Nephron progenitor cell (in vitro differentiated cells): ENCODE measurements around the gene EML5.

Experiments
- DNase-seq: peaks from one replicate; pipeline ENCODE4 v3.0.0; 2021
- H3K27ac Mint-ChIP-seq: 2 replicates; pipeline ENCODE4 v1.8.0; 2021; ENCODE audit warnings: mild to moderate bottlenecking, moderate library complexity, mixed read lengths
- H3K27me3 Mint-ChIP-seq: 2 replicates; pipeline ENCODE4 v1.8.0; 2021; ENCODE audit warnings: mild to moderate bottlenecking, low read depth, mixed read lengths; ENCODE audit not compliant: poor library complexity
- H3K36me3 Mint-ChIP-seq: 2 replicates; pipeline ENCODE4 v1.8.0; 2021; ENCODE audit warnings: low read depth, mixed read lengths
- H3K4me1 Mint-ChIP-seq: 2 replicates; pipeline ENCODE4 v1.8.0; 2021; ENCODE audit warnings: mixed read lengths
- H3K4me3 Mint-ChIP-seq: 2 replicates; pipeline ENCODE4 v1.8.0; 2021; ENCODE audit warnings: mild to moderate bottlenecking, moderate library complexity, mixed read lengths
- H3K9me3 Mint-ChIP-seq: 2 replicates; pipeline ENCODE4 v1.8.0; 2021; ENCODE audit warnings: mild to moderate bottlenecking, moderate library complexity, mixed read lengths
- CTCF ChIP-seq: fragments of 200-600 bp; sonication (generic); IDR thresholded peaks from 2 replicates; pipeline ENCODE4 v1.5.0; 2021; ENCODE audit warnings: antibody characterized with exemption

Gene EML5

GRCh38 chr14:88682495-88683114, 110.1 kb downstream of the EML5 start:
- Mint-ChIP-seq H3K27ac (no peak overlapping the region), H3K4me3 (no peak overlapping the region), H3K27me3 (peaks cover 4% of the 10 kb centered on the region), H3K4me1 (peaks cover 6% of the 10 kb centered on the region), H3K9me3 (peaks cover 4% of the 10 kb centered on the region), H3K36me3 (no peaks in the 10 kb centered on the region)
- TF ChIP-seq CTCF, result no peak
- DNase-seq, result no peak

DNA sequence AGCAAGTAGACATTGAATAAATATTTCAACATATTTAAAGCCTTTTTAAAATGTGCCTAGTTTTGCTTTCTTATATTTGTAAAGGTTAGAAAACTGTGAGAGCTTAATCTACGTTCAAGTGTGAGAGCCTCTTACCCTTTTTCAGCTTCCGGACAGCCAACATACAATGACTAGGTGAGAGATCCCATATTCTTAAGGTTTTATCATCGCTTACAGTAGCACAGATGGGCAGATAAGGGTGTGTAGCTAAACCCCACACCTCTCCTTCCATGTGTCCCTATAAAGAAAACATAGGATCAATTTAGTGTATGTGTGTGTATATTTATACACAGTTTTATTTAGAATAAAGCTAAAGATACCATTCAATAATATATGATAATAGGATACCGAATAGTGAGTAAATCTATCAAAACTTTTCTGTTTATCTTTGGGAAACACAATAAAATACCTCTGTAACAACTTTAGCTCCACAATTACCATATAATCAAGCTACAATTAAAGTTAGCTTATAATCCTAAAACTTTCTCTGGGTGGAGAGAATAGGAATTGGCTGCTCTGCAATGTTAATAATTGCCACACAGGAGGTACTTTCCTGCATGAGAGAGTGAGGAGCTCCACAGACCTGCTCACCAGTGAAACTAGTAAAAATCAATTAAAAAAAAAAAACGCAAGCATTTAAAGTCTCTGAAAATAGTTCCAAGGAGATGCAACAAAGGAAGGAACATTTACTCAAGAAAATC, 110.8 kb downstream of the EML5 start:
- H3K4me1 Mint-ChIP-seq, result peaks cover 6% of the 10 kb centered on the region
- H3K27ac Mint-ChIP-seq, result no peak overlapping the region
- no peaks in the 10 kb centered on the region for H3K36me3 Mint-ChIP-seq
- peaks cover 4% of the 10 kb centered on the region for H3K27me3 Mint-ChIP-seq
- DNase-seq, result no peak
- TF ChIP-seq CTCF, result no peak
- no peak overlapping the region for H3K4me3 Mint-ChIP-seq
- H3K9me3 Mint-ChIP-seq, result peaks cover 4% of the 10 kb centered on the region

- TF ChIP-seq CTCF, result no peak
- Mint-ChIP-seq H3K36me3 (no peaks in the 10 kb centered on the region), H3K27ac (no peak overlapping the region), H3K27me3 (peaks cover 14% of the 10 kb centered on the region), H3K9me3 (peaks cover 15% of the 10 kb centered on the region), H3K4me3 (no peak overlapping the region), H3K4me1 (peaks cover 12% of the 10 kb centered on the region)
- DNase-seq, result no peak
Measured at GRCh38 chr14:88669346-88669745, 123.4 kb downstream of the EML5 start.

DNA sequence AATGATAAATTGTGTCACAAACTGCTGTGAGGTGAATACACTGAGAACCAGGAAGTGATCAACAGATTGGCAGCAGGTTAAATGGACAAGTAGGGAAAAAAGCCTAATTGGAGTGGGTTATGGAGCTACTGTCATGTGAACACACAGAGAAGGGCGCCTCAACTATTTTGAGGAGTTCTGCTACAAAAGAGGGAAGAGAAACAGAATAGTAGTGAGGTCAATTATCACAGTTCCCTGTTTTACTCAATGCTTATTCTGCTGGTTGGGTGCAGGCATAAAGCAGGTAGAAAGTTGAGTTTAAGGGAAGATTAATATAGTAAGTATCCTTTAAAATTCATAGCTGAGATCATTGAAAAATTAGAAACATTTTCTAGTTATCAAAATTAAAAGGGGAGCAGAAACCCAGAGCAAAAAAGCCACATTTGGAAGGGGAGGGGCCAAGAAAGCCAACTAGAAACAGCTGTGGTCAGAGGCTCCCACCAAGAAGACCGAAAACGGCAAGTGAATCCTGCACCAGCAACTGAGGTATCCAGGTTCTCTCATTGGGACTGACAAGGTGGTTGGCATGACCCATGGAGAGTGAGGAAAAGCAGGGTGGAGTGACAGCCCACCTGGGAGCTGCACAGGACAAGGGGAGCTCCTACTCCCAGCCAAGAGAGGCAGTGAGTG, 124.2 kb downstream of the EML5 start:
- TF ChIP-seq CTCF, result no peak
- Mint-ChIP-seq H3K4me1 (peaks cover 12% of the 10 kb centered on the region), H3K9me3 (peaks cover 15% of the 10 kb centered on the region), H3K36me3 (no peaks in the 10 kb centered on the region), H3K27ac (no peak overlapping the region), H3K4me3 (no peak overlapping the region), H3K27me3 (peaks cover 14% of the 10 kb centered on the region)
- no peak for DNase-seq

GRCh38 chr14:88667555-88668273, 125.0 kb downstream of the EML5 start:
- Mint-ChIP-seq H3K4me3 (no peak overlapping the region), H3K9me3 (peaks cover 15% of the 10 kb centered on the region), H3K27ac (no peak overlapping the region), H3K4me1 (peaks cover 12% of the 10 kb centered on the region), H3K36me3 (no peaks in the 10 kb centered on the region), H3K27me3 (peaks cover 14% of the 10 kb centered on the region)
- peak; percentile 52 for DNase-seq
- peak; percentile 88 for TF ChIP-seq CTCF
